Measurements from ENCODE around the gene CCDC196.

CCDC196 gene

DNA sequence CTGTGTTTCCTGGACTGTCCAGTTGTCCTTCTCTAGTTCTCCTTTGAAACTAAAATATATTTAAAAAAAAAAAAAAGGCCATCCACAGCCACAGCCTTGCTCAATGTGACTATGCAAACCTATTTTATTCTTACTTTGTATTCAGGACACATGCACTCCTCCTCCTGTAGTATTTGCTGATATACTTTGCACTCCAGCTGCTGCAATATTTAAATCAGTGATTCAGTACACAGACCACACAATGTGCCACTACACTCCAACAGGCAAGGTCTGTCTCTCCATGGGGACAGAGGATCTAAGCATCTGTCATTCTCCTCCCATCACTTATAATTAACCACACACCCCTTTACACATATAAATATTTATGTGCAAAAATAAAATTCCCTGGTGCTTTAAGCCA lies 40.2 kb upstream of the CCDC196 start:
- no peak for TF ChIP-seq BHLHE40 (IDR thresholded peaks at IDR 0.05; ENCODE audit: borderline replicate concordance)
- POLR2A ChIA-PET = no interaction called here
- DNase-seq (ENCODE audit: extremely low spot score) = no peak
- CTCF ChIA-PET = no interaction called here

DNA sequence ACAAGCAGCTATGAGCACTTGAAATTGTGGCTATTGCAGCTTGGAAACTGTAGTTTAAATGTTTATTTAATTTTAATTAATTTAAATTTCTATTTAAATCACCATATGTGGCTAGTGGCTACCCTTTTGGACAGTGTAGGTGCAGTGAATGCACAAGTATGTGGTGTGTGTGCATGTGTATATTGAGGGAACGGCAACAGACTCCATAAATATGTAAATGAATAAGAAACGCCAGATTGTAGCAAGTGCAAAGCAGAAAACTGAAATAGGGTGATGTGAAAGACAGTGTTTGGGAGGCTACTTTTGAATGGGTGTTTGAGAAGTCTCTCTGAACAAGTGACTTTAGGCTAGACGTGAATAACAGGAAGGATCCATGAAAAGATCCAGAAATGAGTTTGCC lies 32.7 kb upstream of the CCDC196 start:
- no peak for DNase-seq (ENCODE audit: extremely low spot score)
- ChIA-PET POLR2A (no interaction called here), CTCF (no interaction called here)
- TF ChIP-seq HDGF (IDR thresholded peaks at IDR 0.05; ENCODE audit: borderline replicate concordance) (no peak), SP1 (IDR thresholded peaks at IDR 0.05) (no peak), ELF4 (IDR thresholded peaks at IDR 0.05) (no peak), LEF1 (IDR thresholded peaks at IDR 0.05; ENCODE audit: borderline replicate concordance) (no peak), CTBP1 (IDR thresholded peaks at IDR 0.05; ENCODE audit: borderline replicate concordance) (no peak), TARDBP (IDR thresholded peaks at IDR 0.05) (no peak), NFRKB (IDR thresholded peaks at IDR 0.05) (no peak), ARNT (IDR thresholded peaks at IDR 0.05) (no peak), FOXK2 (IDR thresholded peaks at IDR 0.05) (no peak)

DNA sequence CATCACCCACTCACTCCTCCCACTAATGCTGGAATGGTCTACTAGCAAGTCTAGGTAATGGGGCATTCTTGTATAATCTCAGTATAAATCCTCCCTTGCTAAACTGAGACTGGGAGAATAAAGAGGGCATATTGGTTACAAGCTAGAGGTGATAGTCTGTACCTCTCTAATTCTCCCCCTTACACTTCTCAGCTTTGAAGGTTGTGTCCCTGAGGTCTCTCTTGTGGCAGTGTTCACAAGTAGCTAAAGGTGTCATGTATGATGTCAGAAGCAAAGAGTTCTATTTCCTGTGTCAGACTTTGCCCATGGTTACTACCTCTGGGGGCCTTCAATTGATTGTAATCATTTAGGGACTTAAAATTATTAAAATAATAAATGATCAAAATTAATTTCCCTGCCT lies 26.6 kb upstream of the CCDC196 start:
- no peak for DNase-seq (ENCODE audit: extremely low spot score)
- ChIA-PET CTCF (no interaction called here), POLR2A (no interaction called here)
- TF ChIP-seq ZNF384 (IDR thresholded peaks at IDR 0.05) (no peak), ELF4 (IDR thresholded peaks at IDR 0.05) (no peak)

DNA sequence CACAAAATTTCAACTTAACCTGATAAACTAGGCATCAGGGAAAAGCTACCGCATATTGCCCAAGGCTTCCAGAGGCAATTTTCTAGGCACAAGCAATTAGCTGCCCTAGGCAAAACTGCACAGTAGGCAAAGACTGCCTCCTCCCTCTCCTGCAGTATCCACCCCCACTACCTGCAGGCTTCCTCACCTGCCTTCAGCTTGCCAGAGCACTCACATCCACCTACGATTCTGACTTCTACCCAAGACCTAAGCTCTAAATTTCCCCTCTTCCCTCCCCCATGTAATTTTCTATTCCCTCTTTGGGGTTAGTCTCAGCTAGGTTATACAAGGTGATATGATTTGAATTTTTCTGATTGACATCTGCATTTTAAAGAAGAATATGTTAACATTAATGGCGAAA lies 21.9 kb upstream of the CCDC196 start:
- TF ChIP-seq FOXK2 (IDR thresholded peaks at IDR 0.05) (no peak), SP1 (IDR thresholded peaks at IDR 0.05) (no peak), FOXM1 (IDR thresholded peaks at IDR 0.05; ENCODE audit: borderline replicate concordance) (no peak), TARDBP (IDR thresholded peaks at IDR 0.05) (no peak), BHLHE40 (IDR thresholded peaks at IDR 0.05; ENCODE audit: borderline replicate concordance) (no peak), SUZ12 (IDR thresholded peaks at IDR 0.05) (no peak), ARNT (IDR thresholded peaks at IDR 0.05) (no peak), ZNF384 (IDR thresholded peaks at IDR 0.05) (no peak), HDGF (IDR thresholded peaks at IDR 0.05; ENCODE audit: borderline replicate concordance) (no peak), L3MBTL2 (conservative IDR thresholded peaks at IDR 0.05) (no peak), ELF4 (IDR thresholded peaks at IDR 0.05) (no peak), FOXA1 (IDR thresholded peaks at IDR 0.05) (no peak), CTBP1 (IDR thresholded peaks at IDR 0.05; ENCODE audit: borderline replicate concordance) (no peak), LEF1 (IDR thresholded peaks at IDR 0.05; ENCODE audit: borderline replicate concordance) (no peak), NFRKB (IDR thresholded peaks at IDR 0.05) (no peak)
- TF ChIP-seq, protein P1, sequence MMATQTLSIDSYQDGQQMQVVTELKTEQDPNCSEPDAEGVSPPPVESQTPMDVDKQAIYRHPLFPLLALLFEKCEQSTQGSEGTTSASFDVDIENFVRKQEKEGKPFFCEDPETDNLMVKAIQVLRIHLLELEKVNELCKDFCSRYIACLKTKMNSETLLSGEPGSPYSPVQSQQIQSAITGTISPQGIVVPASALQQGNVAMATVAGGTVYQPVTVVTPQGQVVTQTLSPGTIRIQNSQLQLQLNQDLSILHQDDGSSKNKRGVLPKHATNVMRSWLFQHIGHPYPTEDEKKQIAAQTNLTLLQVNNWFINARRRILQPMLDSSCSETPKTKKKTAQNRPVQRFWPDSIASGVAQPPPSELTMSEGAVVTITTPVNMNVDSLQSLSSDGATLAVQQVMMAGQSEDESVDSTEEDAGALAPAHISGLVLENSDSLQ (IDR thresholded peaks at IDR 0.05) = no peak
- ChIA-PET POLR2A (no interaction called here), CTCF (no interaction called here)
- DNase-seq (ENCODE audit: extremely low spot score) = no peak

DNA sequence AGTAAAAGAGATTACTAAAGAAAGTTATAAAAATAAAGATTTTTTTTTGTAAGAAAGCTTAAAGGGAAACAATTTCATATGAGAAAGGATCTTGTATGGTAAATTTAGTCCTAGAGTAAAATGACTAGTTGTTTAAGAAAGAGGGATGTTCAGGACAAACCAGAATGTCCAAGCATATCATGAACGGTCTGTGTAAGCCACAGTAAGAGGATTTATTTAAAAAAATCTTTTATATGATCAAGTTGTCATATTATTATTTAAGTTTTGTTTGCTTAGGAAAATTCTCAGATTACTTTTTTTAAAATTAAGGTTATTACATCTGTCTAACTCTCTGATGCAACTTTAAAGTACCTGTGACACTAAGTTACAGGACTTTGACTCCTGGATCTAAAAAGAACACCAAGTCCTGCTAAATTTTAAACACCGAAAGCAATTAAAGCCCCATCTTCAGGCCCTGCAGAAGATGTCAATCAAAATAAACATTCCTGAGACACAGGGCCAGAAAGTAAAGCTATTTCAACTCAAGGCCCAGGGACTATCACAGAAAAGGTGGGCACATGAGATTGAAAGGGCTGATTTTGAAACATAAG lies 17.3 kb upstream of the CCDC196 start:
- no peak for DNase-seq (ENCODE audit: extremely low spot score)

DNA sequence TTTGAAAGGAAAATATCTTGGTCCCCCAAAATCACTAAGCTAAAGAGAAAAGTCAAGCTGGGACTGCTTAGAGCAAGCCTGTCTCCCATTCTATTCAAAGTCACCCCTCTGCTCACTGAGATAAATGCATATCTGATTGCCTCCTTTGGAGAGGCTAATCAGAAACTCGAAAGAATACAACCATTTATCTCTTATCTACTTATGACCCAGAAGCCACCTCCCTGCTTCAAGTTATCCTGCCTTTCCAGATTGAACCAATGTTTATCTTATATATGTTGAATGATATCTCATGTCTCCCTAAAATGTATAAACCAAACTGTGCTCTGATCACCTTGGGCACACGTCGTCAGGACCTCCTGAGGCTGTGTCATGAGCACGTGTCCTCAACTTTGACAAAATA lies 14.6 kb upstream of the CCDC196 start:
- ChIA-PET CTCF (no interaction called here), POLR2A (no interaction called here)
- DNase-seq (ENCODE audit: extremely low spot score) = no peak
- no peak for TF ChIP-seq FOXM1 (IDR thresholded peaks at IDR 0.05; ENCODE audit: borderline replicate concordance)
- TF ChIP-seq NFRKB (IDR thresholded peaks at IDR 0.05) = no peak
- no peak for TF ChIP-seq ARNT (IDR thresholded peaks at IDR 0.05)
- no peak for TF ChIP-seq BHLHE40 (IDR thresholded peaks at IDR 0.05; ENCODE audit: borderline replicate concordance)
- no peak for TF ChIP-seq FOXA1 (IDR thresholded peaks at IDR 0.05)
- no peak for TF ChIP-seq CTBP1 (IDR thresholded peaks at IDR 0.05; ENCODE audit: borderline replicate concordance)
- TF ChIP-seq SP1 (IDR thresholded peaks at IDR 0.05) = no peak
- no peak for TF ChIP-seq TARDBP (IDR thresholded peaks at IDR 0.05)
- no peak for TF ChIP-seq ZNF384 (IDR thresholded peaks at IDR 0.05)
- no peak for TF ChIP-seq SUZ12 (IDR thresholded peaks at IDR 0.05)
- TF ChIP-seq FOXK2 (IDR thresholded peaks at IDR 0.05) = no peak
- no peak for TF ChIP-seq ELF4 (IDR thresholded peaks at IDR 0.05)
- TF ChIP-seq, protein P1 (IDR thresholded peaks at IDR 0.05) = no peak
- no peak for TF ChIP-seq L3MBTL2 (conservative IDR thresholded peaks at IDR 0.05)

More for the DNA sequence above, 17.3 kb upstream of the CCDC196 start:
- ChIA-PET POLR2A (no interaction called here), CTCF (no interaction called here)
- no peak for TF ChIP-seq BHLHE40 (IDR thresholded peaks at IDR 0.05; ENCODE audit: borderline replicate concordance)

DNA sequence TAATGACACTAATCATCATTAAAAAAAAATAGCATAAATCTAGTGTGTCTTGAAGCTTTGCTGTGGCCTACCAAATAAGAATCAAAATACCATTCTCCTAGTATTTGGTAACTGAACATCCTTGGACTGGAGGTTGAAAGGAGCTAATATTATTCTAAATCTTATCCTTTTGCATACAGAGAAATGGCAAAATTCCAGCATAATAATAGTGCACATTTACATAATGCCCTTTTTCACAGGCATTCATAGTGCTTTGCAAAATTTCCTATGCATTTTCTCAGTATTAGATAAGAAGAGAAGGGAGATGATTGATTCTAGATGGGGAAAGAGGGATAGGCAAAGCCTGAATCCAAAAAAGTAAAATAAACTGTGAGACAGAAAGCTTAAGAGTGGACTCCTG lies 13.9 kb upstream of the CCDC196 start:
- POLR2A ChIA-PET = no interaction called here
- no peak for DNase-seq (ENCODE audit: extremely low spot score)
- TF ChIP-seq FOXK2 (IDR thresholded peaks at IDR 0.05) (no peak), BHLHE40 (IDR thresholded peaks at IDR 0.05; ENCODE audit: borderline replicate concordance) (no peak), ZNF384 (IDR thresholded peaks at IDR 0.05) (no peak), L3MBTL2 (conservative IDR thresholded peaks at IDR 0.05) (no peak), ELF4 (IDR thresholded peaks at IDR 0.05) (no peak), SUZ12 (IDR thresholded peaks at IDR 0.05) (no peak), SP1 (IDR thresholded peaks at IDR 0.05) (no peak), FOXM1 (IDR thresholded peaks at IDR 0.05; ENCODE audit: borderline replicate concordance) (no peak), ARNT (IDR thresholded peaks at IDR 0.05) (no peak)
- TF ChIP-seq, protein P1 (IDR thresholded peaks at IDR 0.05) = no peak

More for the DNA sequence above, 13.9 kb upstream of the CCDC196 start:
- CTCF ChIA-PET = no interaction called here
